ENCODE results near the gene FKBP2. TPM values are rescaled to one million over a fixed set of nuclear protein-coding genes. Genes with fewer than 3 reads are reported as not detected.
A peak's percentile ranks its signal among the peaks of the same experiment; 100 is the strongest.

FKBP2 gene
- total RNA-seq, 1 donor from 2014 or later: 52.8 TPM

DNA sequence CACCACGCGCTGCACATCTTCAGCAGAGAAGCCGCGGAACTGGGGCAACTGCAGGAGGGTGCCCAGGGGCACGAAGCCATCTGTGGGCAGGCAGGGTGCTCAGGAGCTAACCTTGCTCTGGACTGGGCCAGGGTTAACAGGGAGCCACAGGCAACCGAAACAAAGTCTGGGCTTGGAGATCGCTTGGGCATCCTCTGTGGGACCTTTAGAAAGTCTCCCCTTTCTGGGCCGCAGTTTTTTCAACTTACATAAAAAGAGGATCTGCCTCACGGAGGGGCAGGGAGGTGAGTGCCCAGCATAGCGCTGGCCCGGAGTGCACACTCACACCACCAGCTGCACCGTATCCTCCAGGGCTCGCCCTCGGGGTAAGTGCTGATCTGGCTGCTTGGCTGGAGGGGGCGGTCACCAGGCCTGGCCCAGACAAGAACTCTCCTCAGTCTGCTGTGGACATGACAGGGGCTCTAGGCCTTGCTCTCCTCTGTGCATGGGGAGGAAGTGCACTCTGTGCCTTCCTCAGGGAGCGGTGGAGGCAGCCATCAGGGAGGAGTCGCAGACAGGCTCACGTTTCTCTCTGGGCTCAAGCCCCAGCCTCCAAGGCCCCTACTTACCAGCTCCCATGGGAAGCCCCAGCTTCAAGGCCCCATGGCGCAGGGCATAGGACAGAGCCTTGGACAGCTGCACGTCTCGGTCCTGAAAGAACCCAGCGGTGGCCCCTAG is 15.8 kb upstream of the FKBP2 start:
- no peak overlapping the region for H3K27ac Mint-ChIP-seq
- TF ChIP-seq, protein P1, sequence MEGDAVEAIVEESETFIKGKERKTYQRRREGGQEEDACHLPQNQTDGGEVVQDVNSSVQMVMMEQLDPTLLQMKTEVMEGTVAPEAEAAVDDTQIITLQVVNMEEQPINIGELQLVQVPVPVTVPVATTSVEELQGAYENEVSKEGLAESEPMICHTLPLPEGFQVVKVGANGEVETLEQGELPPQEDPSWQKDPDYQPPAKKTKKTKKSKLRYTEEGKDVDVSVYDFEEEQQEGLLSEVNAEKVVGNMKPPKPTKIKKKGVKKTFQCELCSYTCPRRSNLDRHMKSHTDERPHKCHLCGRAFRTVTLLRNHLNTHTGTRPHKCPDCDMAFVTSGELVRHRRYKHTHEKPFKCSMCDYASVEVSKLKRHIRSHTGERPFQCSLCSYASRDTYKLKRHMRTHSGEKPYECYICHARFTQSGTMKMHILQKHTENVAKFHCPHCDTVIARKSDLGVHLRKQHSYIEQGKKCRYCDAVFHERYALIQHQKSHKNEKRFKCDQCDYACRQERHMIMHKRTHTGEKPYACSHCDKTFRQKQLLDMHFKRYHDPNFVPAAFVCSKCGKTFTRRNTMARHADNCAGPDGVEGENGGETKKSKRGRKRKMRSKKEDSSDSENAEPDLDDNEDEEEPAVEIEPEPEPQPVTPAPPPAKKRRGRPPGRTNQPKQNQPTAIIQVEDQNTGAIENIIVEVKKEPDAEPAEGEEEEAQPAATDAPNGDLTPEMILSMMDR (conservative IDR thresholded peaks at IDR 0.05): no peak

GRCh38 chr11:64225608-64226506 is 15.0 kb upstream of the FKBP2 start, which contains the start of the genes NUDT22 and TRPT1:
Gene NUDT22, plus strand, starts transcription at chr11:64226274. Its CDS starts 379 bp downstream, at chr11:64226653.
Gene TRPT1, minus strand, starts transcription at chr11:64226186. Its CDS starts 326 bp downstream, at chr11:64225860.
- Mint-ChIP-seq H3K27ac (peak within 1 kb of the TSS; percentile 72), H3K27me3 (no peaks in the 10 kb centered on the region), H3K9me3 (no peaks in the 10 kb centered on the region), H3K36me3 (no peaks in the 10 kb centered on the region), H3K4me1 (ENCODE audit: unreplicated experiment) (peaks cover 5% of the 10 kb centered on the region), H3K4me3 (peak within 1 kb of the TSS; percentile 90)
- TF ChIP-seq, protein P1 (conservative IDR thresholded peaks at IDR 0.05): peak; percentile 46
- peak; percentile 93 for DNase-seq (ENCODE audit: extremely low spot score, unreplicated experiment)

More for the DNA sequence above, 15.8 kb upstream of the FKBP2 start:
- H3K27me3 Mint-ChIP-seq: no peaks in the 10 kb centered on the region
- no peak for DNase-seq (ENCODE audit: extremely low spot score, unreplicated experiment)
- H3K9me3 Mint-ChIP-seq: no peaks in the 10 kb centered on the region
- peak overlapping the region; percentile 90 for H3K4me3 Mint-ChIP-seq
- peaks cover 4% of the 10 kb centered on the region for H3K4me1 Mint-ChIP-seq (ENCODE audit: unreplicated experiment)
- no peaks in the 10 kb centered on the region for H3K36me3 Mint-ChIP-seq

GRCh38 chr11:64226507-64227051 is 14.3 kb upstream of the FKBP2 start:
- Mint-ChIP-seq H3K9me3 (no peaks in the 10 kb centered on the region), H3K4me1 (ENCODE audit: unreplicated experiment) (peaks cover 7% of the 10 kb centered on the region), H3K27ac (no peak overlapping the region), H3K27me3 (no peaks in the 10 kb centered on the region), H3K36me3 (no peaks in the 10 kb centered on the region), H3K4me3 (peak overlapping the region; percentile 90)
- TF ChIP-seq, protein P1 (conservative IDR thresholded peaks at IDR 0.05): no peak
- DNase-seq (ENCODE audit: extremely low spot score, unreplicated experiment): no peak

DNA sequence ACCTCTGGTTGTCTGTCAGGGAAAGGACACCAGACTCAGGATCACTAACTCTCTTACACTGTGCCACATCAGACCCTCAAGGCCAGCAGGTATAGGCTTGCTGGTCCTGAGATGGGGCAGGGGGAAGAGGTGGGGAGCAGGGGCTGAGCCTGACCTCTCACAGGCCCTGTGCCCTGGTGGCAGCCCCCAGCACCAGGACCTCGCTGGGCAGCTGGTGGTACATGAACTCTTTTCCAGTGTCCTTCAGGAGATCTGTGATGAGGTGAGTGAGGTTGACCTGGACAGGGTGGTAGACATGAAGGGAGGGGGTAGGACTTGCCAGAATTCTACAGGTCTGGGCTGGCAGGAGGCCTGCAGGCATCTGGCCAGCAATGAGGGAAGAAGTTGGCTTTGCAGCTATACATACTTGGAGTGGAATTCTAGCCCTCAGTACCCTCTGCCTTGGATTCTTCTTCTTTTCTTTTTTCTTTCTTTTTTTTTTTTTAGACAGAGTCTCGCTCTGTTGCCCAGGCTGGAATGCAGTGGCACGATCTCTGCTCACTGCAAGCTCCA is 13.4 kb upstream of the FKBP2 start:
- Mint-ChIP-seq H3K27ac (peak overlapping the region; percentile 58), H3K36me3 (no peaks in the 10 kb centered on the region), H3K27me3 (no peaks in the 10 kb centered on the region), H3K4me3 (peak overlapping the region; percentile 90), H3K9me3 (no peaks in the 10 kb centered on the region), H3K4me1 (ENCODE audit: unreplicated experiment) (peaks cover 7% of the 10 kb centered on the region)
- TF ChIP-seq, protein P1 (conservative IDR thresholded peaks at IDR 0.05): no peak
- DNase-seq (ENCODE audit: extremely low spot score, unreplicated experiment): no peak

DNA sequence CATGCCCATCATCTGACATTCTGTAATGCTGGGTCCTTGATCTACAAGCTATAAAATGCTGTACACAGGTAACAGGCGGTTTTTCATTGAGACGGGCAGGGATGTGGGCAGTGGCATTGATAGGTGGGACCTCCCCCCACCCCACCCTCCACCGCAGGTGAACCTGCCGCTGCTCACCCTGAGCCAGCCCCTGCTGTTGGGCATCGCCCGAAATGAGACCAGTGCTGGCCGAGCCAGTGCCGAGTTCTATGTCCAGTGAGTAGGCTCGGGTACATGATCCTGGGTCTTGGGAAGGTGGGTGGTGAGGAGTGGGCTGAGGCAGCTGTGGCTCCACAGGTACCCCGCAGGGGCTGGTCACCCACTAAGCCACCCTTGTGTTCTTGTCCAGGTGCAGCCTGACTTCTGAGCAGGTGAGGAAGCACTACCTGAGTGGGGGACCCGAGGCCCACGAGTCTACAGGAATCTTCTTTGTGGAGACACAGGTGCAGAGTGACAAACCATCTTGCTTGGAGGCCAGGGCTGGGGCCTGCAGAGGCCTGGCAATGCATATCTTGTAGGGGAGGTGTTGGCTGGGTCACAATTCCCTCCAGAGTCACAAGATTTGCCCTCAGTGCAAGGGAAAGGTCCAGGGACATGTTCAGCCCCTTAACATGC is 11.7 kb upstream of the FKBP2 start:
- TF ChIP-seq, protein P1 (conservative IDR thresholded peaks at IDR 0.05): no peak
- H3K36me3 Mint-ChIP-seq: no peaks in the 10 kb centered on the region
- H3K27ac Mint-ChIP-seq: peak overlapping the region; percentile 83
- H3K9me3 Mint-ChIP-seq: no peaks in the 10 kb centered on the region
- no peaks in the 10 kb centered on the region for H3K27me3 Mint-ChIP-seq
- H3K4me3 Mint-ChIP-seq: peak overlapping the region; percentile 91
- peaks cover 12% of the 10 kb centered on the region for H3K4me1 Mint-ChIP-seq (ENCODE audit: unreplicated experiment)
- no peak for DNase-seq (ENCODE audit: extremely low spot score, unreplicated experiment)
